HFFc6 (cell line): ENCODE results near the gene C8A. TPM values are rescaled to one million over a fixed set of nuclear protein-coding genes. Genes with fewer than 3 reads are reported as not detected.

Experiments used
- DNase-seq: peaks from one replicate; pipeline ENCODE4 v3.0.0-alpha.2; 2018
- H3K27ac Mint-ChIP-seq: 2 replicates; pipeline ENCODE4 v1.8.0; 2020; ENCODE audit warnings: mild to moderate bottlenecking, mixed read lengths
- H3K27me3 Mint-ChIP-seq: 2 replicates; pipeline ENCODE4 v1.8.0; 2021; ENCODE audit warnings: mild to moderate bottlenecking, moderate library complexity, mixed read lengths; ENCODE audit not compliant: insufficient read depth
- H3K36me3 Mint-ChIP-seq: 2 replicates; pipeline ENCODE4 v1.8.0; 2021; ENCODE audit warnings: low read depth, mixed read lengths
- H3K4me1 Mint-ChIP-seq: 2 replicates; pipeline ENCODE4 v1.8.0; 2020; ENCODE audit warnings: low read depth, mixed read lengths
- H3K4me3 Mint-ChIP-seq: 2 replicates; pipeline ENCODE4 v1.8.0; 2020; ENCODE audit warnings: mild to moderate bottlenecking, moderate library complexity, mixed read lengths
- H3K9me3 Mint-ChIP-seq: 2 replicates; pipeline ENCODE4 v1.8.0; 2020; ENCODE audit warnings: mild to moderate bottlenecking, mixed read lengths
- CTCF ChIP-seq: fragments of 200-600 bp; sonication (generic); IDR thresholded peaks from 2 replicates; pipeline ENCODE4 v1.5.0; 2021; ENCODE audit warnings: antibody characterized with exemption, mild to moderate bottlenecking
- total RNA-seq, 6 experiments: library from RNA; stranded (reverse); fragmentation: NEBNext Ultra II Directional; extraction: Animal tissue kit (Norgen Biotek cat#: 25700); gene quantifications; 2 replicates in 1 of 6; 3 replicates in 5 of 6; pipeline ENCODE4 v1.2.3, GENCODE V29; 2021

Gene C8A
- total RNA-seq, 6 experiments from 2014 or later: not detected

- H3K4me1 Mint-ChIP-seq: peaks cover 20% of the 10 kb centered on the region
- TF ChIP-seq CTCF: no peak
- no peaks in the 10 kb centered on the region for H3K27me3 Mint-ChIP-seq
- no peaks in the 10 kb centered on the region for H3K36me3 Mint-ChIP-seq
- no peaks in the 10 kb centered on the region for H3K9me3 Mint-ChIP-seq
- peak; percentile 74 for DNase-seq
- no peak overlapping the region for H3K27ac Mint-ChIP-seq
- H3K4me3 Mint-ChIP-seq: no peak overlapping the region
Observed at GRCh38 chr1:56958526-56958925, 103.9 kb downstream of the C8A start.

GRCh38 chr1:56961426-56961825 is 106.8 kb downstream of the C8A start:
- Mint-ChIP-seq H3K4me1 (peaks cover 20% of the 10 kb centered on the region), H3K9me3 (no peaks in the 10 kb centered on the region), H3K4me3 (no peak overlapping the region), H3K36me3 (no peaks in the 10 kb centered on the region), H3K27ac (no peak overlapping the region), H3K27me3 (no peaks in the 10 kb centered on the region)
- DNase-seq: no peak
- no peak for TF ChIP-seq CTCF

- TF ChIP-seq CTCF: no peak
- no peak overlapping the region for H3K4me3 Mint-ChIP-seq
- H3K27ac Mint-ChIP-seq: no peak overlapping the region
- no peak for DNase-seq
- peaks cover 13% of the 10 kb centered on the region for H3K4me1 Mint-ChIP-seq
- peaks cover 2% of the 10 kb centered on the region; the same call in 1 of the 2 replicates for H3K9me3 Mint-ChIP-seq
- no peaks in the 10 kb centered on the region for H3K27me3 Mint-ChIP-seq
- H3K36me3 Mint-ChIP-seq: no peaks in the 10 kb centered on the region
Observed at GRCh38 chr1:56963667-56964066, 109.1 kb downstream of the C8A start.

GRCh38 chr1:56964349-56965017 is 109.9 kb downstream of the C8A start:
- Mint-ChIP-seq H3K4me3 (no peak overlapping the region), H3K27me3 (no peaks in the 10 kb centered on the region), H3K4me1 (peaks cover 6% of the 10 kb centered on the region), H3K9me3 (peaks cover 5% of the 10 kb centered on the region; the same call in 1 of the 2 replicates), H3K27ac (no peak overlapping the region), H3K36me3 (no peaks in the 10 kb centered on the region)
- TF ChIP-seq CTCF: no peak
- no peak for DNase-seq

GRCh38 chr1:56965191-56965590 is 110.6 kb downstream of the C8A start:
- TF ChIP-seq CTCF: no peak
- peaks cover 5% of the 10 kb centered on the region; the same call in 1 of the 2 replicates for H3K9me3 Mint-ChIP-seq
- no peak overlapping the region for H3K4me3 Mint-ChIP-seq
- H3K4me1 Mint-ChIP-seq: peaks cover 6% of the 10 kb centered on the region
- H3K27me3 Mint-ChIP-seq: no peaks in the 10 kb centered on the region
- H3K36me3 Mint-ChIP-seq: no peaks in the 10 kb centered on the region
- no peak for DNase-seq
- H3K27ac Mint-ChIP-seq: no peak overlapping the region
